HG03469 (cell line): Measurements from ENCODE around the gene RAB21.
A peak's percentile ranks its signal among the peaks of the same experiment; 100 is the strongest.

Source experiments
- ATAC-seq: cut with Tn5 transposase; IDR thresholded peaks from one replicate; pipeline ENCODE4 v1.9.1; 2021; ENCODE audit warnings: mild to moderate bottlenecking, moderate library complexity, moderate number of reproducible peaks; ENCODE audit not compliant: unreplicated experiment

The RAB21 gene, protein sequence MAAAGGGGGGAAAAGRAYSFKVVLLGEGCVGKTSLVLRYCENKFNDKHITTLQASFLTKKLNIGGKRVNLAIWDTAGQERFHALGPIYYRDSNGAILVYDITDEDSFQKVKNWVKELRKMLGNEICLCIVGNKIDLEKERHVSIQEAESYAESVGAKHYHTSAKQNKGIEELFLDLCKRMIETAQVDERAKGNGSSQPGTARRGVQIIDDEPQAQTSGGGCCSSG

DNA sequence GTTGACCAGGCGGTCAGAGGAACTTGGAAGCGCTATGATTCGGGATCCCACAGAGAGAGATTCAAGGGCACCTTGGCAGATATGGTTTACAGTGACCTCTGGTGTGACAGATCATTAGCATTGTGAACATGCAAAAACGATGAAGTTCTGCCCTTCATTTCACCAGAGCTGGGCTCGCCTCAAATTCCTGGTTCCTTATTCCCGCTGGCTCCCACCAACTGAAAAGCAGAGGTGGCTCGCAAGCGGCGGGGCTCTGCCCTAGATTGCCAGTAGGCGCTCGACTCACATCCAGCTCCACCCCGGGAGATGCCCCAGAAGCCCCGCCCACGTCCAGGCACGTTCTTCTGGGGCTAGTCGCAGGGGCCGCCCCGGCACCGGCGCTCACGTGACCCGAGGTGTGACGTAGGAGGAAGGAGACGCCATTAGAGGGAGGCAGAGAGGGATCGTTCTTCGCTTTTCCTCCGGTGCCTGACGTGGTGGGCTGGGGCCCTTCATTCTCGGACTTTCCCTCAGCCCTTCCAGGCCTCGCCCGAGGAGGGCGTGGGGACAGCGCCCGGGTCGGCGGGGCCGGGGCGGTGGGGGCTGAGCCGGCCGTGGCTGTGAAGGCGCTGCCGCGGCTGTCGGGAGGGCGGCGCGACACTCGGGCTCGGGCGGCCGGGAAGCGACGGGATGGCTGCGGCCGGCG, at the start of gene RAB21:
Gene RAB21 (plus strand): TSS at position 403 of the 685 bp plus-strand sequence. CDS start 267 bp downstream, at position 670.
- ATAC-seq = peak; percentile 93

DNA sequence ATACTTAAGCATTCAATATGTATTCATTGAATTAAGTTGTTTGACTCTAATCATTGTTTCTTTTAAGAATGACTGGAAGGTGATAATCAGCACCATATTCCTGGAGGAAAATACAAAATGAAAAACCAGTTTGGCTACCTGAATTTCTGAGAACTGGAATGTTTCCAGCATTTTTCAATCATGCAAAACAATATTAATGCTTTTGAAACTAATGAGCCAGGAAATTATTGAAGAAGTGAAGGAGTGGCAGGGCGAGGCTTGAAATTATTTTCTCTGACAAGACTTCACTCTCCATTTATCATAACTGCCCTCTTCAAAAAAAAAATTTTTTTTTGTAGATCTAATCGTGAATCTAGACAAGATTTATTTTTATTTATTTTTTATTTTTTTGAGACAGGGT, 49.7 kb upstream of the RAB21 start:
- ATAC-seq = no peak

DNA sequence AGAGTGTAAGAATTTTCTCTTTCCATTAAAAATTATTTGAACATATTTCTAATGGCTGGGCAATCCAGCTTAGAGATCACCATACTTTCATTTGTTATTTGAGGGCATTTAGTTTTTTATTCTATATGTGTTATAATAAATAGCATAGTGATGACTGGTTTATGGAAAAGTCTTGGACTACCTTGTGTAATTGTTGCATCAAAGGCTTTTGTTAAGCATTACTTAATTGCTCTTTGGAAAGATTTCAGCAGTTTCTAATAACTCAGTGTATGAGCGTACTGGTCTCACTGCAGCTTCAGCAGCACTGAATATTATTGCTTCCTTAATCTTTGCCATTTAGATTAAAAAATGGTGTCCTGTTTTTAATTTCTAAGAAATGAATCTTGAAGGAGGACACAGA, 46.0 kb upstream of the RAB21 start:
- no peak for ATAC-seq

DNA sequence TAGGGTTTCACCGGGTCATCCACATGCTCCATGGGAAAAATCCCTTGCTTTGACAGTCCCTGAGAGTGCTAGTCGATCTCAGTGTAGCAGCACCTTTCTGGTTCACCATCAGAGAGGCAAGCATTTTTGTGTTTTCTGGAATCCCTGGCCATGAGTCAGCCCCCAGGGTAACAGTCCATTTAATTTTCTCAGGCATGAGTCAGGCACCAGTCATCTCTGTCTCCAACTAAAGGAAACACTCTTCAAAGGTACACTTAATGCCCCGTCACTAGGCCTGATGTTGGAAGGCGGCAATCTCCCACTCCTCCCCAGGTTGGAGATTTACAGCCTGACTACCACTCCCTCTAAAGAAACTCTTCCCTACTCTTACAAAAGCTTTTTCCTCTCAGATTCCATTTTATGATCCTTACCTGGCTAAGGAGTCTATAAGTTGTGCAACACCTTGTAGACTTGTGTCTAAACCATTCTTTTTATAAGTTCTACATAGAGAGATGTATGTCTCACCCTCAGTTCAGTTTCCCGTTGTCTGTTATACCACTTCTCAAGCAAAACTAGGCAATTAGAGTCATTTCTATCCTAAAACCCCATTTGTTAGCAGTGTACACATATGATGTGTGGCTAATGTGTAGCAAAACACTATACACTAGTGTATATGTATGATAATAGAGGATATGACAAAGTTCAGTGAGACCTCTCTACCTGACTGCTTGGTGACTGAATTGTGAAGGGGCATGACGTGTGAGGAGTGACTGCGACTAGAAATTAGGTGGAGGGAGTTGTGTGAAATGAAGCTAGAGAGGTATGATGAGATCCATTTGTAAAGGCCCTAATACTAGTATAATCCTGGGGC, 44.2 kb upstream of the RAB21 start:
- no peak for ATAC-seq

DNA sequence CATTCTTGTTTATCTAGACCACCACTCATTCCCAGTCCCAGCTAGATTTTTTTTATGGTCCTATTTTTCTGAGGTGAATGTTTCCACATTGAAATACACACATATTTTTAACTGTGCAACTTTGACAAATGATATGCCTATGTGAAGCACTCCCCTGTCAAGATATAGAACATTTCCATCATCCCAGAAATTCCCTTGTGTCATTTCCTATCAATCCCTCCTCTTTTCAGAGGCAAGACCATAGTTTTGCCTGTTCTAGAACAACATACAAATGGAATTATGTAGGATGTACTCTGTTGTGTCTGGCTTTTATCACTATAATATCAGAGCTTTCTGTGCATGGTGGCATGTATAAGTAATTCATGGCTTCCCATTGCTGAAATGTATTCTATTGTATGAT, 36.1 kb upstream of the RAB21 start:
- ATAC-seq = no peak

DNA sequence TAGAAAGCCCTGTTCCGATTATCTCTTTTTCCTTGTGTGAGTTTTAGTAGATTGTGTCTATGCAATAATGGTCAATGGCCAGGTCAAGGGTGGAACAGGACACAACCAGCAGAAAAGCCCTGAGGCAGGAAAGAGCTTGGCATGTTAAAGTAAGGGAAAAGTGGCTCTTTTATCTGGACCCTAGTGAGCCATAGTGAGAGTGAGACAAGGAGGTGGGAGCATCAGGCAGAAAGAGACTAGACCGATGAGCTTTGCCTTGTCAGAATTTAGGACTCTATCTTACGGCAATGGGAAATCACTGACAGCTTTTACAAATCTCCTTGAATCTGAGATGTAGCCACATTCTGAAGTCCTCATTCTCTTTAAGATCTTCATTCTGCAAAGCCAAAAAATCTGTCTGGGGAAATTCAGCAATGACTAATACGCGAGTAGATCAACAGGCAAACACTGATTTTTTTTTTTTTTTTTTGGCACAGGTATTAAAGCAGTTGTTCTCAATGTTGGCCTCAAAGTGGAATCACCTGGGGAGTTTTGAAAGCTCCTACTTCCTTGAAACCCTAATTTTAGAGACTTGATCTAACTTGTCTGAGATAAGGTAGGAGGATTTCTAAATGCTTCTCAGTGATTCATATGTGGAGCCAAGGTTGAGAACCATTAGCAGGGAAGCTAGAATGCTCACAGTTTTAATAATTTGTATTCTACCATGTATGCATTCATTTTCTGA, 34.9 kb upstream of the RAB21 start:
- ATAC-seq = no peak

DNA sequence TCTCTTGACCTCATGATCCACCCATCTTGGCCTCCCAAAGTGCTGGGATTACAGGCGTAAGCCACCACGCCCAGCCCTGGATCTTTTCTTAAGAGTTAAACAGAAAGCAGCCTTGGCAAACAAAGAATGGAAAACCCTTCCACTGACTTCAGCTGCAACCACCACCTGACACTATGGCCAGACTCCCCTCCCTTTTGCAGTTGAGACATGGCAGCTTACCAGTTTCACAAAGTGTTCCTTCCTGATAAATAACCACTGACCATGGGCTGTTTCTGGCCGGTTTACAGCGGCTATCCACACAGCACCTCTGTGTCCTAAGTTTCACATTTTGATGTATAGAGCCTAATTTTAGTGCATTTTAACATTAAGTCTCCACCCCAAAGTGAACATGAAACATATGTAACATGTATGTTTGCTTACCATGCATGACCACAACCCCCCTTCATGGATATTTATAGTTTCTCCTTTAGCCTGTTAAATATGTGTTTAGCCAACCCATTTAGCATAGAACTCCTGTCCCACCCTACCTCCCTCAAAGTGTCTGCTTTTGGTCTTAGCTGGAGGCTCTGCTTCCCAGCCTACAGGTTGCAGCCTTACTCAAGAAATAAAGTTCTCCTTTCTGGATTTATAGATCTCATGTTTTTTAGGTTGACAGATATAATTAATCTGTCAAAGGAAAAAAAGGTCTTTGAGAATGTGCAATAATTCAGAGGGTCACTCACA, 32.7 kb upstream of the RAB21 start:
- no peak for ATAC-seq

DNA sequence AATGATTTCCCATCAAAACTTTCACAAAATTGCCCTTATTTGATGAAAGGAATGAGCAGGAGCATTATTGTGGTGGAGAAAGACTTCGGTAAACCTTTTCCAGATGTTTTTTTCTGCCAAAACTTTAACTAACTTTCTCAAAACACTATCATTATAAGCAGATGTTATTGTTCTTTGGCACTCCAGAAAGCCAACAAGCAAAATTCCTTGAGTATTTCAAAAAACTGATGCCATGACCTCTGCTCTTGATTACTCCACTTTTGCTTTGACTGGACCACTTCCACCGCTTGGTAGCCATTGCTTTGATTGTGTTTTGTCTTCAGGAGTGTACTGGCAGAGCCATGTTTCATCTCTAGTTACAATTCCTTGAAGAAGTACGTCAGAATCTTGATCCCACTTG, 29.7 kb upstream of the RAB21 start:
- ATAC-seq = no peak

DNA sequence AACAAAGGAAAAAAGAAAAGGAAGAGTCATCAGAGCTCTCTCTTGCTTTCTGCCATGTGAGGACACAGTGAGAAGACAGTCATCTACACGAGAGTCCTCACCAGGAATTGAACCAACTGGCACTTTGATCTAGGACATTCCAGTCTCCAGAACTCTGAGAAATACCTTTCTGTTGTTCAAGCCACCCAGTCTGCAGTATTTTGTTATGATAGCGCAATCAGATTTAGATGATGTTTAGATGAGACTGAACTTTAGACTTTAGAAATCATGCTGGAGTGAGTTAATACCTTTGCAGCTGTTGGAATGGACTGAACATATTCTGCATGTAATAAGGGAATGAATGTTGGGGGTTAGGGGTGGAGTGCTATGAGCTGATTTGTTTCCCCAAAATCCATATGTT, 28.1 kb upstream of the RAB21 start:
- no peak for ATAC-seq

DNA sequence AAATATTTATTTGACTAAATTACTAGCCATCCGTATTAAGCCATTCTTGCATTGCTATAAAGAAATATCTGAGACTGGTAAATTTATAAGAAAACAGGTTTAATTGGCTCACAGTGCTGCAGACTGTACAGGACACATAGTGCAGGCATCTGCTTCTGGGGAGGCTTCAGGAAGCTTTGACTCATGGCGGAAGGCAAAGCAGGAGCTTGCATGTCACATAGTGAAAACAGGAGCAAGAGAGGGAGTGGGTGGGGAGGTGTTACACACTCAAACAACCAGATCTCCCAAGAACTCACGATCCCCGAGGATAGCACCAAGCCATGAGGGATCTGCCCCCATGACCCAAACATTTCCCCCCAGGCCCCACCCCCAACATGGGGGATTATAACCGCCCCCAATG, 26.7 kb upstream of the RAB21 start:
- ATAC-seq = no peak

DNA sequence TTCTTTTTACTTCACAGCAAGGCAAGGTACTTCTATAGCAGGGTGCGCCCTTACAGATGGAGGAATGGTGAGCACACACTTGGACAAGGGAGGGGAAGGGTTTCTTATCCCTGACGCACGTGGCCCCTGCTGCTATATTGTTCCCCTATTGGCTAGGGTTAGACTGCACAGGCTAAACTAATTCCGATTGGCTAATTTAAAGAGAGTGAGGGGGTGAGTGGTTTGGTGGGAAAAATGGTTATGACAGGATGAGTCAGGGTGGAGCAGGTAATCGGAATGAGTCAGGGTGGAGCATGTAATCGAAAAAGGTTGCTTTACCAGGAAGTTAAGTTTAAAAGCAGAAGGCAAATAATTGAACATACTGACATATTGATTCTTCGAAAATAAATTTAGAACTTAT, 23.7 kb upstream of the RAB21 start:
- no peak for ATAC-seq

DNA sequence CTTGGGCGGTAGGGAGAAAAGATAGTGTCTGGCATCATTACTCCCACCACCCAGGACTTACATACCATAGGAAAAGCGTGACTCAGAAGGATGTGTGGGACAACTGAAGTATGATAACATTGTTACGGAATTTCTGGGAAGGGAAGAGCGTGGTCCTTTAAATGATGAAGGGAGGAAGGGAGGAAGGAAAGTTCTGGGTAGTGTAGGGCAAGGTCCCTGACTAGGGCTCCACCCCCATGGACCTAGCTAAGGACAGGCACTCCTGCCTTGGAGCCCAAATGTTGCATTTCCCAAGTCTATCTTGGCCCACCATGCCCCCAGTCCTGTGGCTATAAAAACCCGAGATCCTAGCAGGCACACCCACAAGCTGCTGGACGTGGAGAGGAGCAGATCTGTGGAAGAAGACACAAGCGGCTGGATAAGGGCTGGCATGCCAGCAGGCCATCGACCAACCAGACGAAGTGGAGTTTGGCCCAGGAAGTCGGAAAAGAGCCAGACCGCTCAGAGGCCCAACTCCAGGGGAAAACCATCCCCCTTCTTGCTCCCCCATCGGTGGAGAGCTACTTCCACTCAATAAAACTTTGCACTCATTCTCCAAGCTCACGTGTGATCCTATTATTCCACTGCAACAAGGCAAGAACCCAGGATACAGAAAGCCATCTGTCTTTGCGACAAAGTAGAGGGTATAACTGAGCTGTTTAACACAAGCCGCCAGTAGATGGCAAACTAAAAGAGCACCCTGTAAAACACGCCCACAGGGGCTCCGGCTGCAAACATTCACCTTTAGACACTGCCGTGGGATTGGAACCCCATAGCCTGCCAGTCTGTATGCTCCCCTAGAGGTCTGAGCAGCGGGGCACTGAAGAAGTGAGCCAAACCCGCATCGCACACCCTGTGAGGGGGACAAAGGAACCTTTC, 23.0 kb upstream of the RAB21 start:
- no peak for ATAC-seq

DNA sequence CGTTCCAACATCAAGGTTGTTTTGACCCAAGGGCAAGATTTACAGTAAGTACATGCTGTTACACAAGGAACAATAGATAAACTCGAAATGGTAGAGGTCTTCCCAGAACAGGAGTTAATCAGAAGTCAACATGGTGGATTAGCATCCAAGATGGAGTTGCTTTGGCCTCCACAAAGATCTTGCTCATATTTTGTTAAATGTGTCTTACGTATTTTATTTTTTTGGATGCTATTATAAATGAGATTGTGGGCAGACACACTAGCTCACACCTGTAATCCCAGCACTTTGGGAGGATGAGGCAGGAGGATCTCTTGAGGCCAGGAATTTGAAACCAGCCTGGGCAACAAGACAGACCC, 22.3 kb upstream of the RAB21 start:
- no peak for ATAC-seq

DNA sequence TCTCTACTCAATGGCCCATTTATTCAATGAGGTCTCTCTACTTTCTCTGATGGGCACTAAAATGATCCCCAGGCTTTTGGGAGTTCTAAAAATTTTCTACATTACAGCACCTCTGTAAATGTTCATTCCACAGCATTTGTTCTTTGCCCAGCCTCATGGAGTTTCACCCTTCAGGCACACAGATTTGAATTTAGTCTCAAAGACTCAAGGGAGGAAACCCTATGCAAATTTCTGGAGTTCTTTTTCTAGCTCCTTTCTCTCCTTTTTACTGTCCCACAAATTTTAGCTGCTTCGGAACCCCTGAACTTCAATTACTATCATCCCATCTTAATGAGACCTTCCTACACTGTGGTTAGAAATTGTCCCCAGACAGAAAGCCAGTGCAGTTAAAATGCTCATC, 17.5 kb upstream of the RAB21 start:
- no peak for ATAC-seq

DNA sequence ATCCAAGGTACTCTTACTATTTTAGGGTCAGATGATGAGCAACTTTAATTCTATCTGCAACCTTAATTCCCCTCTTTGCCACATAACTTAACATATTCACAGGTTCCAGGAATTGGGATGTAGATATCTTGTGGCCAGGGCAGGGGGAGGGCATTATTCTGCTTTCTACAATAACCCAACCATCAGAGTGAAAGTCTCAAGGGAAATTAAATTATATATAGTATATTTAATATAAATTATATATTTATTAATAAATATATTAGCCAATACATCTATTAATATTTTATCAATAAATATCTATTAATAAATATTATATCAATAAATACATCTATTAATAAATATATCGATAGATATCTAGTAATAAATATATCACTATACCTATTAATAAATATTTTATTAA, 11.7 kb upstream of the RAB21 start:
- ATAC-seq = no peak

DNA sequence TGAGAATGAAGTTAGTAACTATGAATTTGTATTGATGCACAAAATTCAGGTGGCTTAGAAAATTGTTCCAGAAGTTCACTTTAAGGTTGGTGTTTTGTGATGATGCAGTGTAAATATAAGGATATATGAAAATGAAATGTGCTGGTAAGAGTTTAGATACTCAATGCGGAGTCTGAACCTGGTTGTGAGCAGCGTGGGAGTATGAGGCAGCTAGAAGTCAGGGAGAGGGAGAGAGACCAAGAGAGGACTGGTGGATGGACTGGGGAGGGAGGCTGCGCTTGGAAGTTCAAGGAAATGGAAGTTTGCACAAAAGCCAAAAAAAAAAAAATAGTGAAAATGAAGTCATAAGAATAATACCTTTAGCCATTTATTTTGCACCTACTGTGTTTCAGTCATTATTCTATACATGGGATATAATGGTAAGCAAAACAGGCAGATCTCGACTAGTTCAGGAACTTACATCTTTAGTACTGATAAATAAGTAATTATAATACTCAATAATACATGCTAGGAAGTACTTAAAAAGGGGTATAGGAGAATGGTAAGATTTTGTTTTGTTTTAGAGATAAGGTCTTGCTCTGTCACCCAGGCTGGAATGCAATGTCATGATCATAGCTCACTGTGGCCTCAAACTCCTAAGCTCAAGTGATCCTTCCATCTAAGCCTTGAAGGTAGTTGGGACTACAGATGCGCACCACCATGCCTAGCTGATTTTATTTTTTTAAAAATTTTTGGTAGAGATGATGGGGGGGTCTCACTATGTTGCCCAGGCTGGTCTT, 10.0 kb upstream of the RAB21 start:
- no peak for ATAC-seq

DNA sequence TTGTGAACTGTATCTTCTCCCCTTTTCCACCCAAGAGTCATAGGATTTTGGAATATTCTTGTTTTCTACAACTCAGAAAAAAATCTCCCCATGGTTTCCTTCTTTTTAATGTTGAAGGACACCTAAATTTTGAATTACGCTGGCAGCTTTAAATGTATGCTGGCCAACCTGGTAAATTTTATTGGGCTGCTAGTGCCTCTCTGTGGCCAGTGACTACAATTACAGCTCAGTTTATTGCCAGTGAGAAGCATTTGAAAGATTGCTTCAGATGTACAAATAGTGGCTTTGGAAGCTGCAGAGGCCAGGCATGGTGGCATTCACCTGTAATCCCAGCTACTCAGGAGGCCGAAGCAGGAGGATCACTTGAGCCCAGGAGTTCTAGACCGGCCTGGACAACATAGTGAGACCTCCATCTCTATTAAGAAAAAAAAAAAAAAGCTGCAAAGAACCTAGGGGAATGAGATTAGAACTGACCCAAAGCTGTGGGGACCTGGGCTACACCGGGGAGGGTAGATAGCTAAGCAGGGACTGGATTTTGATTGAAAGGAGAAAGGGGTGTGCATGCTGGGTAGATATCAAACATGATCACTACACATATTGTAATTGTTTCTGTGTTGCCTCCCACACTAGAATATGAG, 7.6 kb upstream of the RAB21 start:
- peak; percentile 88 for ATAC-seq

DNA sequence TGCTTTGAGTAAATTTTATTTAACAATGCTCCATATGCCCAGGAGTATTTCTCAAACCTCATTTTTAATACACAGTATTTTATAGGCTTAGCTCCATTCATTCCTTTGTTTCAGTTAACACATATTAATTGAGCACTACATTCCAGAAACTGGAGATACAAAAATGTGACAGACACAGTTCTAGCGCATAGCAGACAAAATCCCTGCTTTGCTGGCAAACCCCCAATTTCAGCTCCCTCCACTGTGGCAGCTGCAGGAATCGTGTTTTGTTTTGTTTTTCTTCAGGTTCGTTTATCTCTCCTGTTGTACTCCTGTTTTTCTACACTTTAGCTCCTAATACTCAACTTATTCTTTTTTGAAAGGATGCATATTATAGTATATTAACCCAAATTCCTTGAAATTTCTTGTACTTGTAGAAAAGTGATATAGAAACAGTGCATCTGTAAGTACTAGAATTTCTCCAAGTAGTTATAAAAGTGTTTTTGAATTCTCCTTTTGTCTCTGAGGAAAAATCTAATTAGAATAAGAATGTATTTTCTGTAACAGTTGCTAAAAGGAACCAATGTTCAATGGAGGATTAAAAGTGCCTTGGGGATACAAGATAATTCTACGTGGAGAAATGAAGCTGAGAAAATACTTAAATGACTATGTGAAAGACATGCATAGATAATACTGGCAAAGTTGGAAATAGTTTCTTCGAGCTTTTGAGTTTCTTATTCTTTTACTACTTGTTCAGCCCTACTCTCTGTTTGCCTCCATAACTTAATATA, 6.4 kb upstream of the RAB21 start:
- no peak for ATAC-seq
